MV-4-11 (cell line): ENCODE results near the gene ATP8B1.

ENCODE experiments used
- DNase-seq: peaks from one replicate; lab custom pipeline; 2025; lab: John Stamatoyannopoulos, UW

Gene ATP8B1

GRCh38 chr18:57819119-57819518 lies 16.0 kb upstream of the ATP8B1 start:
- DNase-seq, result no peak

- DNase-seq, result no peak
Observed at GRCh38 chr18:57816208-57816954, 13.3 kb upstream of the ATP8B1 start.

DNA sequence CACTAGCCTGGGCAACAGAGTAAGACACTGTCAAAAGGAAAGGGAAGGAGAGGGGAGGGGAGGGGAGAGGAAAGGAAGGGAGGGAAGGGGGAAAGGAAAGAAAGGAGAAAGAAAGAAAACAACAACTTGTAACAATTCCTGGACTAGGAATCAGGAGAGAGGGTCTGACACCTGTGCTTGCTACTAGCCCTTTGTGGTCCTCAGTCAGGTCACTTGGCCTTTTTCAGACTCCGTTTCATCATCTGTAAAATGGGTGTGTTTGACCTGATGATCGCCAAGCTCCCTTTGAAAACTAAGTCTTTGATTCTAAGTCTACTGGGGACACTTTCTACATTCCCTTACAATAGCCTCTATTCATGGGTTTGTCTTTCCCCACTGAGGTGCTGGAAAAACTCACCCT lies 11.4 kb upstream of the ATP8B1 start:
- DNase-seq, result no peak

GRCh38 chr18:57813245-57813644 lies 10.1 kb upstream of the ATP8B1 start:
- DNase-seq, result no peak

DNA sequence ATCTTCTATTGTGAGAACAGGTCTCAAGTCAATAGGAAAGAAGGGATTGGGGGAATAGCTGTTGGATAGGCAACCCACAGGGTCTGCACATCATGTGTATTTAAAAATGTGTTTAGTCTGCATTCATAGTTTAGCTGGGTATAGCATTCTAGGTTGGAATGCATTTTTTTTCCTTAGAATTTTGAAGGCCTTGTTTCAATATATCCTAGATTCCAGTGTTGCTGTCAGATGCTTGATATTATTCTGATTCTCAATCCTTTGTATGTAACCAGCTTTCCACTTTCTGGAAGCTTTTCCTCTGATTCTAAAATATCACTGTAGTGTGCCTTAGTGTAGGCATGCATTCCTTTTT lies 9.0 kb upstream of the ATP8B1 start:
- DNase-seq, result no peak

GRCh38 chr18:57811477-57812125 lies 8.5 kb upstream of the ATP8B1 start:
- no peak for DNase-seq

DNA sequence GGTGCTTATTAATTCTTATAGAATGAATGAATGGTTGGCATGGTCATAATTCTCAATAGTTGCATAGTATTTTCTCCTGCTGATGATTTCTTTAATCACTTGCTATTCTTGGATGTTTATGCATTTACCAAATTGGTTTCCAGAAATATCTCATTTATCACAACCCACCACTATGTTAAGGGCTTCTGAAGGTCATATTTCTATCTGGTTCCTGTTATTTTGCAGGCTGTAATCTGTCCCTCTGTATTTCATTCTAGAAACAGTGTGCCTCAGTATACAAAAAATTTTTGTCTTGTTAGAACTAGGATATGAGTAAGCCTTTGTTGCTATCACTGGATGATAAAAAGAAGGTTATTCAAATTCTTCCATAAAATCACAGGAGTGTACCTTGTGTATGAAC lies 6.1 kb upstream of the ATP8B1 start:
- DNase-seq, result no peak

DNA sequence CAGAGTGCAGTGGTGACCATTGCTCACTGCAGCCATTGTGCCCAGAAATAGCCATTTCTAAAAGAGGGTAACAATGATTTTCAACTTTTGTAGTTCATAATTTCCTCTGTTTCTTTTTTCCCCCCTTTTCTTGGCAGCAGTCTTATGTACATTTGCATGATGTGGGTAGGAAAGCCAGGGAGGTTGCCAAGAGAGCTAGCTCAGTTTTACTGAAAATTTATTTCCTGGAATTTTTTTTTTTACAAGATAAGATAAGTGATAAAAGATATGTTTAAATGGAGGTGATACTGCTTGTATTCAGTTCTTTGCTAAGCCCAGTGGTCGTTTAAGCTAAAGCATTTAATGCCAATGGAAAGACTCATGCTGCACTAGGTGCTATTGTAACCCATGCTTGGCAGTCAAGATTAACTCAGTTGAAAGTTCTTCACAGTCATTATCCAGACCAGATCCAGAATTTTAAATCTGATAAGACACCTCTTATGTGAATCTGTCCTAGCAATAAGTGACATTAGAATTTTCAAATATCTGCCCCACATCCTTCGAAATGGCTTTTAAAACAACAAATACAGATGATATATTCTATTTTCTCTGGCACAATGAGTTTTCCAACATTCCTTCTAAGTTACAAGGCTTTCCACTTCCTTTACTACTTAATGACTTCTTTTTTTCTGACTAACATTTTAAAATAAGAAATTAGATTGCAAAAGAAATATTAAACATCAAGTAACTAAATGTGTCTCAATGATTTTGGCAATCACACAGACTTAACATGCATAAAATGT lies 4.4 kb upstream of the ATP8B1 start:
- no peak for DNase-seq

DNA sequence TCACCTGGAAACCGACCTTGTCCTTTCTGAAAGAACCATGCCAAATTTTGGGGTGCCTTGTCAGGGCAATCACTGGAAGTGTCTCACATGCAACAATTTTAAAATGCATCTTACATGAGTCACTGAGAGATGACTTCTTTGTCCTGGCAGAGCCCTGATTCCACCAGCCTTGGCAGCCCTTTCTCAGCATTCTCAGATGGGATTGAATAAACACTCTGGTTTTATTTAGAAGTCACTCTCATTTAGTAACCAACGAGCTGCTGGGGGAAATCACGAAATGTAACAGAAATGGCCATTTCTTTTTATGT lies 3.8 kb upstream of the ATP8B1 start:
- DNase-seq, result no peak

DNA sequence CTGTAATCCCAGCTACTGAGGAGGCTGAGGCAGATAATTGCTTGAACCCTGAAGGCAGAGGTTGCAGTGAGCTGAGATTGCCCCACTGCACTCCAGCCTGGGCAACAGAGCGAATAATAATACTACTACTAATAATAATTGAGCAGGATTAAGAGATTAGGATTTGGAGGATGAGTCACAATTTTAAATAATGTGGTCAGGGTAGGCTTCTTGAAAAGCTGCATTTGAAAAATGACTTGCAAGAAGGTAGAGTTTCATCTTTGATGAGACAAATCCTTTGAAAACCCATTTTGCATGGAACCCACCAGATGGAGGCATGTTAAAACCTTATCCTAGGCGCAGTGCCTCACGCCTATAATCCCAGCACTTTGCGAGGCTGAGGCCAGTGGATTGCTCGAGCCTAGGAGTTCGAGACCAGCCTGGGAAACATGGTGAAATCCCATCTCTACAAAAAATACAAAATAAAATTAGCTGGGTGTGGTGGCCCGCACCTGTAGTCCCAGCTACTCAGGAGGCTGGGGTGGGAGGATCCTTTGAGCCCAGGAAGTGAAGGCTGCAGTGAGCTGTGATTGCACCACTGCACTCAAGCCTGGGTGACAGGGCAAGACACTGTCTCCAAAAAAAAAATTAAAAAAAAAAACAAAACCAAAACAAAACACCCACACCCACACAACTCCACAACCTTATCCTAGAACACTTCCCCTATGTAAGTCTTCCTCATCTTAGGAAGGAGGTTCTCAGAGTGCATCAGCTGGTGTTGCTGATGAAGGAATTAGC lies 3.3 kb upstream of the ATP8B1 start:
- DNase-seq, result no peak

- DNase-seq, result no peak
Observed at GRCh38 chr18:57805117-57805516, 2.0 kb upstream of the ATP8B1 start.

DNA sequence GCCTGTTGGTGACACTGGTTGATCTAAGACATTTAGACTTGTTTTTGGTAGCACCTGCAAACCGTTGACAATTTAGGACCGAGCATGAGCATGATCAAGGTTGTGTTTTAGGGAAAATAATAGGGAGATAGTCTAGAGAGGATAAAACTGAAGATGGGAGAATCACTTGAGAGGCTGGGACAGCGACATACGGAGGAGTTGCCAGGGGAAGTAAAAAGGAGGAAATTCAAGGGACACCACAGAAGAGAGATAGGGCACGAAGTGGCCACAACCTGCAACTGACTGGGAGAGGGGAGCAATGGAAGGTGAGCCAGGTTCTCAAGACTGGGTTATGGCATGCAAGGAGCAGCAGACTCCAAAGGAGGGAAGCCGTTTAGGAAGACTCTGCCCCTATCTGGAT lies 1.4 kb upstream of the ATP8B1 start:
- no peak for DNase-seq

DNA sequence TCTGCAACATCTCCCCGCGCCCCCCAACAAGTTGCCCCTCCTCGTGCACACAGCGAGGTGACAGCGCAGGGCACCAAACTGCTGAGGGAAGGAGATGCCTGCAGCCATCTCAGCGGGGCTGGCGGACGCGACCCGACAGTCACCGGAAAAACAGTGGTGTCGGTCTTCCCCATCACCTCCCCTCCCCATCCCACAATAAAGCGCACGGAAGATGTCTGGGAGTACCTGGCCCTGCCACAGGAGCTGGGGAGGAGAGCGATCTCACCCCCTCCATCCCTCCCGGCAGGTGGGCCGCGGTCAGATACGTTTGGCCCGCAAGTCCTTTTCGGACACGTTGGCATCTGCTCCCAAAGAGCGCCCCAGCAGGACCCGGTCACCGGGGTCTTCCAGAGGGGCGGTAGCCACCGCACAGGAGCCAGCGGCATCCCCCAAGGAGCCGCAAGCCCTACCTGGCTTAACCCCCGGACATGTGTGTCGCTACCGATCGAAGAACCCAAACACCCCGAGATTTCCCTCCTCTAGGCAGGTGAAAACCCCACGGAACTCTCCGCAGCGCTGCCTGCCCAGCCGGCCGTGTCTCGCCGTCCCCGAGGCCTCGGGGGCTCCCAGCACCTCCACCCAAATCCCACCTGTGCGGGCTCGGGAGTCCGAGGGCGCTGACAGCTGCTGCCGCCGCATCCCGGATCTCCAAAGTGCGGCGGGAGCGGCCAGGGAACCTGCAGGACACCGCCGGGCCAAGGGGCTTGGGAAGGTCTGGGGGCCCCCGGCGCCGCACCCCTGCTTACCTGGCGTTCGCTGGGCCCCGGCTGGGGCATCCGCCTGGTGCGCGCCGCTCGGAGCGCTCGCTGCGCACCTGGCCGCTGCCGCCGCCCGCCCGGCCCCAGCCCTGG lies 657 bp downstream of the ATP8B1 start:
- no peak for DNase-seq

GRCh38 chr18:57801761-57802212 lies 1.3 kb downstream of the ATP8B1 start:
- DNase-seq, result no peak

DNA sequence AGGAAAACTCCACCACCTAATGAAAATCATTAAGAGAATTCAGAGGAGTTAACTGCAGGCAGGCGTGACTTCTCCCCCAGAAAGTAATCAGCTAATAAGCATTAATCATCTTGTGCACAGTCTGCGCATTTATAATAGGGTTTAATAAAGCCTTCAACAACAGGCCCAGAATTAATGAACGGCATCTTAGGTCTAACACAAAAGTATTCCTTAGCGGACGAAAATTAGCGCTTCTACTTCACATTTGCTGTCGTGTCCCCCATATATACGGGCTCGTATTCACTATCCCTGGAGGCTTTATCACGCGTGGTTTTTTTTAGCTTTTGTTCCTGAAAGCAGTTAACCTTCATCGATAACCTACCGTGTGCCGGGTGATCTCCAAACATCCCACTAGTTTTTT lies 1.8 kb downstream of the ATP8B1 start:
- DNase-seq, result no peak

GRCh38 chr18:57798713-57799373 lies 4.3 kb downstream of the ATP8B1 start:
- DNase-seq, result no peak

DNA sequence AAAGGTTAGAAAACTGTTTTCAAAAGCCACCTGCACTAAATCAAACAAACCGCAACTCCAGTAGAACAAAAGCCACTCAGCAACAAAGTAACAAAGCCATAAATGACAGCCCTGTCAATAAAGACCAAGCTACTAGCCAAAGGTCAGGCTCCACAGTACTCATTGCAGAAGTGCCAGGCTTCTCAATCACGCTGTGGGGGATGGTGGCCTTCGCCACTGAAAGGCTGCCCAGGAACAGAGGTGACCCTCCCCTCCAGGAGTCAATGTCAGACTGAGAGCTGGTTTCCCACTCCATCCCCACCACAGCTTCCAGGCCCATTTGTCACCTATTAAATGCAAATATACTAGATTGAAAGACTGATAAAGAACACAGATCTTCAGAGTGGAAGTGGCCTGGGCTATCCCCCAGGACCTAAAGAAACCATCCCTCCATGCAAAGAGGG lies 5.9 kb downstream of the ATP8B1 start:
- no peak for DNase-seq

- no peak for DNase-seq
Observed at GRCh38 chr18:57794951-57795728, 8.0 kb downstream of the ATP8B1 start.

GRCh38 chr18:57793302-57793986 lies 9.7 kb downstream of the ATP8B1 start:
- DNase-seq, result no peak
